ENCODE results near the gene INPP5J.

DNA sequence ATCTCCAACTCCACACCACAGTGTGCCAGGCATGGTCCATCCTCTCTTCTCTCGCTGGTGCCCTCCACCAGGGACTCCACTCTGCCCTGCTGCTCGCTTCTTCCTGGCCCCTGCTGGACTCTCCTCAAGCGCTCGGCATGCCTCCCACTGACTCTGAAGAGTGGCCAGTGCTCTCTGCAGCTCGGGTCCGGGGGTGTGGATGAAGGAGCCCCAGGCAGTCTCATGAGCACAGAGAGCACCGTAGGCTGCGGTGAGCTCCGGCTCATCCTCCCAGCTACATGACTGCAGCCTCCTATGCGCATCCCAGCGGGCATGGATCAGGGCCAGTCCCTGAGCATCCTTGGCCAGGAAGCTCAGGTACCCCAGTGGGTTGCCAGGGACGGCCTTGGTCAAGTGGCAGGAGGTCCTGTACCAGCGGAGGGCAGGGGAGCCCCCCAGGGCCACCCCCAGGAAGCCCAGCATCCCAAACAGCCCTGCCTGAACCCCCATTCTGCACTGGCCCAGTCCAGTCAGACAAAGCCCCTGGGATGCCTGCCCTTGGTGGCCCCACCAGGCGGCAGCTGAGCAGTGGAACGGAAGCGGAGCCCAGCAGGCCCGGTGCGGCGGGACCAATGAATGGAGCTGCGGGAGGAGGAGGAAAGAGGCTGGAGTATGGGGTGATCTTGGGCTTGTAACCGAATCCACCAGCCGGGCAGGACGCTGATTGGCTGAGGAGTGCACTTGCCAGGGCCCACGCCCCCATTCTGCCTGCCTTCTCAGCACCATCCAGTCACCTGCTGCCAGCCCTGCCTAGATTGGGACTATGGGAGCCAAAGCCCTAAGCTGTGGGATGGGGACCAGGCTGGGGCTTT lies 17.3 kb downstream of the INPP5J start, which contains the start of gene PLA2G3:
- TF ChIP-seq CTCF (IDR thresholded peaks at IDR 0.05 in 8 of 11, conservative IDR thresholded peaks at IDR 0.05 in 3 of 11) = no peak
- TF ChIP-seq POLR2AphosphoS5 (IDR thresholded peaks at IDR 0.05) = no peak
- TF ChIP-seq POLR2A (IDR thresholded peaks at IDR 0.05) = no peak

All from spleen (tissue), 7 donors.